ENCODE measurements around the gene SYNPO. TPM values are rescaled to one million over a fixed set of nuclear protein-coding genes. Genes with fewer than 3 reads are reported as not detected.
A peak's percentile ranks its signal among the peaks of the same experiment; 100 is the strongest.

The SYNPO gene
- total RNA-seq, 2 donors from 2014 or later: 0.18 to 0.53 TPM

GRCh38 chr5:150618588-150619281 lies 21.7 kb upstream of the SYNPO start:
- Mint-ChIP-seq H3K27ac (no peak overlapping the region), H3K36me3 (no peaks in the 10 kb centered on the region), H3K9me3 (no peaks in the 10 kb centered on the region)
- ATAC-seq (no peak), DNase-seq (ENCODE audit: low spot score in 2 of 2) (no peak)

- DNase-seq (ENCODE audit: low spot score in 2 of 2): no peak
- Mint-ChIP-seq H3K36me3 (no peaks in the 10 kb centered on the region), H3K27ac (no peak overlapping the region), H3K9me3 (no peaks in the 10 kb centered on the region)
- no peak for ATAC-seq
These were observed 20.9 kb upstream of the SYNPO start for GRCh38 chr5:150619359-150620230.

GRCh38 chr5:150621301-150621700 lies 19.2 kb upstream of the SYNPO start:
- H3K27ac Mint-ChIP-seq: no peak overlapping the region
- H3K36me3 Mint-ChIP-seq: no peaks in the 10 kb centered on the region
- H3K9me3 Mint-ChIP-seq: no peaks in the 10 kb centered on the region
- DNase-seq (ENCODE audit: low spot score in 2 of 2) (no peak), ATAC-seq (no peak)

GRCh38 chr5:150622157-150622556 lies 18.3 kb upstream of the SYNPO start:
- DNase-seq (ENCODE audit: low spot score in 2 of 2) (no peak), ATAC-seq (no peak)
- Mint-ChIP-seq H3K9me3 (no peaks in the 10 kb centered on the region), H3K27ac (no peak overlapping the region), H3K36me3 (no peaks in the 10 kb centered on the region)

- no peaks in the 10 kb centered on the region for H3K36me3 Mint-ChIP-seq
- no peaks in the 10 kb centered on the region for H3K9me3 Mint-ChIP-seq
- peak; percentile 13 to 24 for ATAC-seq
- no peak overlapping the region for H3K27ac Mint-ChIP-seq
- no peak for DNase-seq (ENCODE audit: low spot score in 2 of 2)
These were observed 17.1 kb upstream of the SYNPO start for GRCh38 chr5:150623152-150623877.

GRCh38 chr5:150623878-150624216 lies 16.6 kb upstream of the SYNPO start:
- Mint-ChIP-seq H3K36me3 (no peaks in the 10 kb centered on the region), H3K27ac (no peak overlapping the region), H3K9me3 (no peaks in the 10 kb centered on the region)
- no peak for DNase-seq (ENCODE audit: low spot score in 2 of 2)
- peak; percentile 2 for ATAC-seq

GRCh38 chr5:150624334-150625163 lies 15.9 kb upstream of the SYNPO start:
- H3K36me3 Mint-ChIP-seq: no peaks in the 10 kb centered on the region
- ATAC-seq (peak; percentile 47 to 71), DNase-seq (ENCODE audit: low spot score in 2 of 2) (peak in 1 of 2 donors; percentile 16)
- no peaks in the 10 kb centered on the region for H3K9me3 Mint-ChIP-seq
- no peak overlapping the region for H3K27ac Mint-ChIP-seq

GRCh38 chr5:150625164-150625535 lies 15.3 kb upstream of the SYNPO start:
- Mint-ChIP-seq H3K27ac (no peak overlapping the region), H3K9me3 (no peaks in the 10 kb centered on the region), H3K36me3 (no peaks in the 10 kb centered on the region)
- ATAC-seq: no peak
- no peak for DNase-seq (ENCODE audit: low spot score in 2 of 2)

GRCh38 chr5:150625831-150626746 lies 14.4 kb upstream of the SYNPO start:
- ATAC-seq (no peak), DNase-seq (ENCODE audit: low spot score in 2 of 2) (no peak)
- H3K9me3 Mint-ChIP-seq: no peaks in the 10 kb centered on the region
- H3K36me3 Mint-ChIP-seq: no peaks in the 10 kb centered on the region
- no peak overlapping the region for H3K27ac Mint-ChIP-seq

- no peak for ATAC-seq
- no peak for DNase-seq (ENCODE audit: low spot score in 2 of 2)
- Mint-ChIP-seq H3K9me3 (no peaks in the 10 kb centered on the region), H3K36me3 (no peaks in the 10 kb centered on the region), H3K27ac (no peak overlapping the region)
These were observed 13.6 kb upstream of the SYNPO start for GRCh38 chr5:150626853-150627276.

GRCh38 chr5:150627731-150628545 lies 12.5 kb upstream of the SYNPO start:
- no peak overlapping the region for H3K27ac Mint-ChIP-seq
- H3K36me3 Mint-ChIP-seq: no peaks in the 10 kb centered on the region
- H3K9me3 Mint-ChIP-seq: no peaks in the 10 kb centered on the region
- ATAC-seq: no peak
- DNase-seq (ENCODE audit: low spot score in 2 of 2): no peak

- DNase-seq (ENCODE audit: low spot score in 2 of 2): no peak
- Mint-ChIP-seq H3K36me3 (no peaks in the 10 kb centered on the region), H3K9me3 (no peaks in the 10 kb centered on the region), H3K27ac (no peak overlapping the region)
- ATAC-seq: no peak
These were observed 11.4 kb upstream of the SYNPO start for GRCh38 chr5:150628936-150629485.

- Mint-ChIP-seq H3K9me3 (no peaks in the 10 kb centered on the region), H3K36me3 (no peaks in the 10 kb centered on the region), H3K27ac (no peak overlapping the region)
- DNase-seq (ENCODE audit: low spot score in 2 of 2) (no peak), ATAC-seq (no peak)
These were observed 10.4 kb upstream of the SYNPO start for GRCh38 chr5:150630016-150630415.

- Mint-ChIP-seq H3K27ac (peak overlapping the region in 1 of 2 donors; percentile 61), H3K36me3 (no peaks in the 10 kb centered on the region), H3K9me3 (no peaks in the 10 kb centered on the region)
- DNase-seq (ENCODE audit: low spot score in 2 of 2) (no peak), ATAC-seq (no peak)
These were observed 9.8 kb upstream of the SYNPO start for GRCh38 chr5:150630461-150631325.

All from activated naive CD4-positive, alpha-beta T cell treated with anti-CD3 and anti-CD28 coated beads, Interleukin-2, amount 50 U/mL, for 72 hours (primary cell).